GM19372 (cell line): ENCODE results near the gene DNAJC17.

ENCODE experiments used
- ATAC-seq: cut with Tn5 transposase; IDR thresholded peaks from one replicate; pipeline ENCODE4 v1.9.1; 2021; ENCODE audit warnings: mild to moderate bottlenecking, low read depth, moderate library complexity; ENCODE audit not compliant: unreplicated experiment

Gene DNAJC17

GRCh38 chr15:40746916-40747418 is 60.3 kb downstream of the DNAJC17 start:
- ATAC-seq = no peak

DNA sequence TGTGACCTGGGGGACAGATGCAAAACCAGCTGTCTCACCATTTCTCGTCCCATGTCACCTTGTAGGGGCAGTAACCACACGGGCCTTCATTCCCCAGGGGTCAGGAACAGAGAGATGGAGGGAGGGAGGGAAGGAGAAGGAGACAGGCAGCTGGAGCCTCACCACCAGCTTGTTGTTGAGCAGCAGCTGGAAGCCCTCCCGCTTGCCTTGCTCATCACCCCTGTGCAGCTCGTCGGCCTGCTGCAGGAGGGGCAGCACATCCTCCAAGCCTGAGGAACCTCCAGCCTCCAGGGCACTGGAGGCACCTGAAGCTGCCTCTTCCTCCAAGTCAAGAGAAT is 62.5 kb downstream of the DNAJC17 start:
- no peak for ATAC-seq

GRCh38 chr15:40743921-40744814 is 63.1 kb downstream of the DNAJC17 start:
- ATAC-seq = no peak

DNA sequence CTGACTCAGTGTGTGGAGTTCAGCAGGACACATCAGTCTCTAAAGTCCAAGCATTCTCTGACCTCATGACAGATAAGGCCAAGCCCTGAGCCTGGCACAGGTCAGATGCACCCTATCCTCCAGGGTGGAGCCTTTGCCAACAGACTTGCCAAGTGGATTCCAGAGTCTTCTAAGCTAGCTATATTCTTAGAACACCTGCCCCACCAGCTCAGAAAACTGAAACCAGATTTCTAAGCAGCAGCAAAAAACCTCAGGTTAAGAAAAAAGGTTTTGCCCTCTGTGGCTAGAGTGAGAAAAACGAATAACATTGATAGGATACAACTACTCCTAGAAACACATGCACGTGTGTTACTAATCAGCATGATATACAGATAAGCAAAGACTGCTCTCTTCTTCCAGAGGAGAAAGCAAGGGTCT is 63.8 kb downstream of the DNAJC17 start:
- ATAC-seq = no peak

DNA sequence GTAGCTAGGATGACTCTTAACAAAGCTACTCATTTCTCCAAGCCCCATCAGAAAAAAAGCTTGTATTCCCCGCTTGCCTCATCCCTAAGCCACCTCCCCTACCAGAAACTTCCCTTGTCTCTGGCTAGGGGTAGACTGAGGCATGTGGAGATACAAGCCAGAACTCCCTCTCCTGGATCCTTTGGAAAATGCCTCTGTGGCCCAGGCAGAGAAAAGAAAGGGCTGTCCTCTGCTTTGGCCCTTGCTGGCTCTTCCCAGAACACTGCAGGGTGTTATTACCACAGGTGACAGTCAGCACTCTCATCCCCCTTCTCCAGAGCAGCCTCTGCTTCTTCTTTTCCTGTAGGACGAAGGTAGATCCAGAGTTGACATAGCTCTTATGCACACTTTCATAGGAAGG is 67.4 kb downstream of the DNAJC17 start:
- ATAC-seq = no peak

DNA sequence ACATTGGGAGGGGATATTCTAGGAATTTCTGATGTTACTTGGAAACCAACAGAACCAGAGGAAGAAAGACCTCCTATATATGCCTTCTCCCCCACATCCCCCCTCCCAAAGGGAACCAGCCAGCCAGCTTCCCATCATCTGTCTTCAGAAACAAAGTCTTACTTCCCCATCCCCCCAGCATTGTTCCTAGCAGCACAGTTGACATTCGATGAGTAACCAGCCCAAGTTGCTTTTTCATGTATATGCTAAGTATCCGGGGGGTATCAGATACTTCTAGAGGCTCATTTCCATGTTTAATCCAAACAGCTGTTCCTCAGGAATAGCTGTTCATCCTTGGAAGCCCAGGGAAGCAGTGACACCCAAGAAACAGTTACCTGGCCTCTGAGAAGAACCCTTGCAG is 68.2 kb downstream of the DNAJC17 start:
- ATAC-seq = no peak

DNA sequence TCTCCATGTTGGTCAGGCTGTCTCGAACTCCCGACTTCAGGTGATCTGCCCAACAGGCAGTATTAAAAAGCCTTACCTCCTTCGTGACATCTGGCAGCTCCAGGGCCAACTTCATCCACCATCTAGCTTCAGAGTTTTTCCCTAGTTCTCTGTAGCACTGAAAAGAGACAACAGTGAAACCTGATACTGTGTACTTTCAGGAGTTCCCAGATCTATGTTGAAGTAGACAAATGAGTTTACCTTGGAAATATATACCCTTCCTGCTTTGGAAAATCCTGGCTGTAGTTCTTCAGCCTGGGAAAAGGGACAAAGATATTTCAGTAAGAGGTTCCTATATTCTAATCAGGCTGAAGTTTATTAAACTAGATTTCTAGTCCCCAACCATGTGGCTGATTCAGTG is 70.2 kb downstream of the DNAJC17 start:
- ATAC-seq = no peak

- no peak for ATAC-seq
These were observed 70.7 kb downstream of the DNAJC17 start for GRCh38 chr15:40736575-40736974.

DNA sequence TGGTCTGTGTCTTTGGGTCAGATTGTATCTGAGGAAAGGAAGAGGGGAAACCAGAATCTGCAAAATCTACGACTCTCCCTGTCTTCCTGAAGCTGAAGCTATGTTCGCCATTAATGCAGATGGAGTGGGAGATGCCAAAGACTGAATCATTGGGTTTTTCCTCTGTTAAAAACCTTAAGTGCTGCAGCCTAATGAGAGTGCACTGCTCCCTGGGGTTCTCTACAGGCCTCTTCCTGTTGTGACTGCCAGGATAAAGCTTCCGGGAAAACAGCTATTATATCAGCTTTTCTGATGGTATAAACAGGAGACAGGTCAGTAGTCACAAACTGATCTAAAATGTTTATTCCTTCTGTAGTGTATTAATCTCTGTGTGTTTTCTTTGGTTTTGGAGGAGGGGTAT is 76.2 kb downstream of the DNAJC17 start:
- no peak for ATAC-seq

GRCh38 chr15:40723919-40724318 is 83.4 kb downstream of the DNAJC17 start:
- ATAC-seq = no peak

DNA sequence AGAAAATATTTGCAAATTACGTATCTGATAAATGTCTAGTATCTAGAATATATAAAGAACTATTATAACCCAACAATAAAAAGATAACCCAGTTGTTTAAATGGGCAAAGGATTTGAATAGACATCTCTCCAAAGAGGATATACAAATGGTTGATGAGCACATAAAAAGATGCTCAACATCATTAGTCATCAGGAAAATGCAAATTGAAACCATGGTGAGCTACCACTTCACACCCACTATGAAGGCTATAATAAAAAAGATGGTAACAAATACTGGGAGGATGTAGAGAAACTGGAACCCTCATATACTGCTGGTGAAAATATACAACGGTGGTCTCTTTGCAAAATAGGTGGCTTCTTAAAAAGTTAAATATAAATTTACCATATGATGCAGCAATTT is 84.3 kb downstream of the DNAJC17 start:
- no peak for ATAC-seq

DNA sequence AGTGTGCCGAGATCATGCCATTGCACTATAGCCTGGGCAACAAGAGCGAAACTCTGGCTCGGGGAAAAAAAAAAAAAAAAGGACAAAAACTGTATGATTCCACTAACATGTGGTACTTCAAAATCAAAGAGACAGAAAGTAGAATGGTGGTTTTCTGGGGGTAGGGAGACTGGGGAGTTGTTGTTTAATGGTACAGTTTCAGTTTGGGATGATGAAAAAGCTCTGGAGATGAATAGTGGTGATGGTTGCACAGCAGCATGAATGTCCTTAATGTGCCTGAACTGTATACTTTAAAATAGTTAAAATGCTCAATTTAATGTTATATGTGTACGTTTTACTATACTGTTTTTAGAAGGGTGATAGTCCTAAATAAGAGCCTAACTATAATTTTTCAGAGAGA is 84.9 kb downstream of the DNAJC17 start:
- ATAC-seq = no peak

- no peak for ATAC-seq
These were observed 85.6 kb downstream of the DNAJC17 start for GRCh38 chr15:40721701-40722100.

GRCh38 chr15:40716165-40716564 is 91.1 kb downstream of the DNAJC17 start:
- ATAC-seq = no peak
